Ishikawa (cell line): ENCODE measurements around the gene DYTN.

Experiments used
- MAX ChIP-seq: IDR thresholded peaks from 2 replicates; pipeline ENCODE4 v1.6.1; 2012
- YY1 ChIP-seq: IDR thresholded peaks from 2 replicates; pipeline ENCODE4 v1.6.1; 2012; ENCODE audit warnings: low read depth

DNA sequence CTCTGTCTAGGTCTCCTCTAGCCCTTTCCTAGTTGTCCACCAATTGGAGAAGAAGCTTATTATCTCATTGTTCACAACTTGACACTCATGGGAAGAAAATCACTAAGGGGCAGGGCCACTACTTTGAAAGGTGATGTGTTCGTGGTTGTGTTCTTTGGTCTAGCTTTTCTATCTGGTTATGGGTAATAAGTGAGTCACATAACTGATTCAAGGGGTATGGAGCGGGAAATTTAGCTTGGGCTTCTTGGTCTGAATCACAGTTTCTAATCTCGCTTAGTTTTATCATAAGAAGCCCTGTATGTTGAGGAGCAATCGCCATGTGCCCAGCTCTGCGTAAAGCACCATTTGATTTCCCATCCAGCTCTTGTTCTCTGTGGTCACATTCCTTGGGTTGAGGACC, 18.7 kb upstream of the DYTN start:
- TF ChIP-seq YY1 = no peak
- TF ChIP-seq MAX = no peak
